Dedifferentiated amniotic fluid mesenchymal stem cell (primary cell): ENCODE measurements around the gene ZNF280A.
"Not testable (repeated sequence)": the region's sequence is repeated elsewhere in the genome, so short reads cannot be mapped to it uniquely, and the experiment has no call there.

Source experiments
- DNase-seq: peaks from one replicate; pipeline ENCODE4 v3.0.0-alpha.2; 2016; ENCODE audit errors: extremely low spot score

ZNF280A gene

GRCh38 chr22:22468794-22469469 is 51.1 kb downstream of the ZNF280A start:
- DNase-seq: not testable (repeated sequence)

- no peak for DNase-seq
These were observed 53.0 kb downstream of the ZNF280A start for GRCh38 chr22:22467112-22467511.

DNA sequence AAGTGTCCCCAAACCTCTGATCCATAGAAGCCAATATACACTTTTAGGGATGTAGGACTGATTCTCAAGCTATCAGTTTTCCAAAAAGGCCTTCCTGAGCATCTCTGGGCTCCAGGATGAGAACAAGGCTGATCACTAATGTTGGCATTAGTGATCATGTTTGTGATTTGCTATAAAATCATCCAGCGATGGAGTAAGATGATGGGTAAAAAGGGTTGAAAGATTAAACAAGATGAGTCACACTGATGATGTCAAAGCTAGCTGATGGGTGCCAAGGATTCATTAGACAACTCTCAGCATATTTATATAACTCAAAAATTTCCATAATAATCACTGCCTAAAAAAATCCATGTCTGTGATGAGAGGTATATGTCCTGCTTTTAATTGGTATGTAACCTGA is 54.3 kb downstream of the ZNF280A start:
- no peak for DNase-seq

- DNase-seq: no peak
These were observed 54.9 kb downstream of the ZNF280A start for GRCh38 chr22:22465094-22465602.

GRCh38 chr22:22464541-22465054 is 55.5 kb downstream of the ZNF280A start:
- DNase-seq: no peak

- DNase-seq: peak; percentile 55
These were observed 56.1 kb downstream of the ZNF280A start for GRCh38 chr22:22463855-22464540.
